Panc1 (cell line): Measurements from ENCODE around the gene WDR64. TPM values are rescaled to one million over a fixed set of nuclear protein-coding genes. Genes with fewer than 3 reads are reported as not detected.

Source experiments
- ATAC-seq: fragments of 200-7000 bp; cut with Tn5 transposase; 2 replicates; pipeline ENCODE4 v1.9.1; 2020; ENCODE audit warnings: mild to moderate bottlenecking, moderate library complexity
- BruUV-seq: library from RNA; stranded (reverse); fragments of 400-500 nt; replicated peaks from 2 replicates; lab custom pipeline; 2021; lab: Mats Ljungman, UMichigan
- CTCF ChIA-PET: fragments of 300-600 bp; sonication (Branson Sonifier 250); formaldehyde crosslinking; loops from one replicate; lab custom pipeline; 2022; ENCODE audit warnings: antibody characterized with exemption; lab: Charles Lee
- POLR2A ChIA-PET: fragments of 300-600 bp; sonication (Branson Sonifier 250); formaldehyde crosslinking; loops from one replicate; lab custom pipeline; 2022; ENCODE audit warnings: antibody characterized with exemption; lab: Charles Lee
- DNase-seq: peaks from one replicate; pipeline ENCODE4 v3.0.0-alpha.2; 2010; ENCODE audit warnings: low read depth, low spot score
- H3K27ac ChIP-seq: 2 replicates; pipeline ENCODE4 v1.5.1; 2011; ENCODE audit warnings: mild to moderate bottlenecking, low read length, inconsistent platforms
- H3K27me3 ChIP-seq: fragments of 200-500 bp; sonication (Bioruptor generic); 2 replicates; pipeline ENCODE4 v1.6.0; 2014; ENCODE audit warnings: low read length, inconsistent platforms; ENCODE audit not compliant: control insufficient read depth, insufficient read depth
- H3K36me3 ChIP-seq: fragments of 200-500 bp; sonication (Bioruptor generic); 2 replicates; pipeline ENCODE4 v1.5.1; 2014; ENCODE audit warnings: inconsistent platforms, mild to moderate bottlenecking, low read length, moderate library complexity; ENCODE audit not compliant: control insufficient read depth, insufficient read depth
- H3K4me1 ChIP-seq: 2 replicates; pipeline ENCODE4 v1.5.1; 2011; ENCODE audit warnings: inconsistent platforms, mild to moderate bottlenecking, low read length, moderate library complexity; ENCODE audit not compliant: control insufficient read depth, insufficient read depth
- H3K4me3 ChIP-seq, 2 experiments: 2 replicates each; pipeline ENCODE4 v1.5.1; 2011 to 2012; ENCODE audit warnings: low read depth in 2 of 2, low read length in 2 of 2, mild to moderate bottlenecking in 2 of 2, inconsistent platforms in 1 of 2, moderate library complexity in 1 of 2
- H3K9me3 ChIP-seq: fragments of 200-500 bp; sonication (Bioruptor generic); 2 replicates; pipeline ENCODE4 v1.5.1; 2014; ENCODE audit warnings: low read depth, mild to moderate bottlenecking, inconsistent platforms, low read length, moderate library complexity; ENCODE audit not compliant: control insufficient read depth, insufficient read depth
- CTCF ChIP-seq: fragments of 450-650 bp; IDR thresholded peaks from 2 replicates; pipeline ENCODE4 v1.5.1; 2017; ENCODE audit warnings: mild to moderate bottlenecking
- POLR2AphosphoS5 ChIP-seq: IDR thresholded peaks from 2 replicates; pipeline ENCODE4 v1.6.1; 2012; ENCODE audit warnings: mild to moderate bottlenecking, low read depth, low read length, moderate library complexity
- REST ChIP-seq, 2 experiments: IDR thresholded peaks; 2 replicates each; pipeline ENCODE4 v1.6.1; 2011 to 2012; ENCODE audit warnings: low read depth in 2 of 2, control low read depth in 1 of 2, low read length in 1 of 2, mild to moderate bottlenecking in 1 of 2, moderate library complexity in 1 of 2; ENCODE audit not compliant: insufficient read depth in 1 of 2
- SIN3A ChIP-seq: IDR thresholded peaks from 2 replicates; pipeline ENCODE4 v1.6.1; 2012; ENCODE audit warnings: low read depth, mild to moderate bottlenecking, low read length, moderate library complexity, borderline replicate concordance; ENCODE audit not compliant: insufficient read depth
- TCF7L2 ChIP-seq: IDR thresholded peaks from 2 replicates; pipeline ENCODE4 v1.6.1; 2011; ENCODE audit warnings: mild to moderate bottlenecking, low read depth, low read length, inconsistent platforms
- in situ Hi-C: cut with HindIII; loops from 2 replicates; pipeline ENCODE4 v1.10.0; 2016; ENCODE audit warnings: low sequenced_read_pairs, low pct_unique_long_range_greater_than_20kb
- intact Hi-C: fragments of 100-400 bp; cut with micrococcal nuclease; formaldehyde crosslinking; loops from one replicate; pipeline ENCODE4 v1.10.0; 2022; ENCODE audit not compliant: unreplicated experiment
- total RNA-seq: library from RNA; stranded (reverse); gene quantifications from one replicate; pipeline ENCODE4 v1.2.1, GENCODE V29; 2021; ENCODE audit not compliant: unreplicated experiment

WDR64 gene
- total RNA-seq, 1 experiment from 2014 or later = not detected

DNA sequence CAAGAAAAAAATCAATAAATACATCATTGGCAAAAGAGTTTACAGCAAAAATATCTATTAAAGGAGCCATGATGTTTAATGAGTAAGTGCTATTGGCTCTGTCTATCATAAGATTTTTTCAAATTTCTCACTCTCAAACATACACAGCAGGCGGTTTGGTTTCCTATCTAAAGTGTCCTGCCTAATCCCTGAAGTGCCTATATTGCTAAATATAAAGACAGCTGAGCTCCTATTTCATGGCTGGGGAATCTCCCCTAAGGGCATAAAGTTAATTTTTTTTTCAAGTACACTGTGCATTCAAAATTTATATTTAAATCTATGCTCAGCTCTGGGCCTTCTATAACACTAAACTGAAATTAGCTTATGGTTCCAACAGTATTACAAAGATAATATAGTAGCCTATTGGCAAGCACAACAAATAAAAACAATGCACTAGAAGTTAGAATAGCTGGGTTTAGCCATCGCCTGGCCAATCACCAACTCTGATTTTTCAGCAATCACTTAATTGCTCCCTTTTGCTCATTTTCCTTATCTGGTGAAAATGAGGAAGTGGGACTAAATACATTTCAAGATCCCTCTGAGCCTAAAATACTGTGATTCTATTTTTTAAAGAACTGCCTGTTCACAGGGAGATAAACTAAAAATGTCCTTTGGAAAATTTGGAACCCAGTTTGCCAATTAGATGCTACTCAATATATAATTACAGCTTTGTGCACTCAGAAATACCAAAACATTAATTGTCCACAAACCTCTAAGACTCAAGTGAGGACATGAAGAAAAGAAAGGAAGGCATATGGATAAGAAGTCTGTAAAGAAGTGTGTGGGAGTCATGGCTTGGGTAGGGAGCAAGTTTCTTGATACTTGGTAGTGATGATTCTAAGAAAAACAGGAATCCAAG, 62.5 kb downstream of the WDR64 start:
- DNase-seq (no peak), ATAC-seq (no peak)
- no peaks in the 10 kb centered on the region for H3K9me3 ChIP-seq
- intact Hi-C loops (no loop called here), in situ Hi-C loops (no loop called here)
- H3K4me3 ChIP-seq = no peak overlapping the region
- no TSS peak for BruUV-seq
- TF ChIP-seq CTCF = no peak
- POLR2A ChIA-PET = no interaction called here
- H3K4me1 ChIP-seq = no peaks in the 10 kb centered on the region
- CTCF ChIA-PET = interaction anchor here (0.6 kb wide), 1 partner anchor 103 kb away, joined by 7 read pairs; no protein-coding TSS in a partner anchor
- no peaks in the 10 kb centered on the region for H3K36me3 ChIP-seq
- H3K27ac ChIP-seq = no peak overlapping the region
- no peaks in the 10 kb centered on the region for H3K27me3 ChIP-seq

DNA sequence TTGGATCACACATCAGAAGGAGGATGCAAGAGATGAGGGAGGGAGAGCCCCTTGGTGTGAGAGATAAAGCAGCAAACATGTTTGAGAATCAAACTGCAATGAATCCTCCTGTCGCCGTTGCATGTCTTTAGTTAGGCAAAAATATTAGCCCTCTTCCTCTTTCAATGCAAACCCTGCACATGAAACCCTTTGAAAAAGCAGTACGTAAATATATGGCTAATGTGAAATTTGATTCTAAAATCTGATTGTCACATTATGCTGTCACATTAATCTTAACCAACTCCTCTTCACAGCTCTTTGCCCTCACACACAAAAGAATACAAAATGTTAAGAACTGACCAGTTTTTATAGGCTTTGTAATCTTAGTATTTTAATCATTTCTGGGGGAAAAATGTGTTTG, 63.4 kb downstream of the WDR64 start:
- ATAC-seq (no peak), DNase-seq (no peak)
- BruUV-seq = no TSS peak
- H3K4me1 ChIP-seq = no peaks in the 10 kb centered on the region
- intact Hi-C loops (no loop called here), in situ Hi-C loops (no loop called here)
- ChIA-PET POLR2A (interaction anchor here (0.6 kb wide), 1 partner anchor 100 kb away, joined by 6 read pairs; no protein-coding TSS in a partner anchor), CTCF (interaction anchor here (0.6 kb wide), 1 partner anchor 26 kb away, joined by 3 read pairs; no protein-coding TSS in a partner anchor)
- no peaks in the 10 kb centered on the region for H3K9me3 ChIP-seq
- H3K4me3 ChIP-seq = no peak overlapping the region
- TF ChIP-seq POLR2AphosphoS5 (no peak), TCF7L2 (no peak), CTCF (no peak), REST (IDR thresholded peaks at IDR 0.05; ENCODE audit: insufficient read depth in 1 of 2, low read depth in 2 of 2, low read length in 1 of 2) (no peak), SIN3A (no peak)
- H3K27ac ChIP-seq = no peak overlapping the region
- no peaks in the 10 kb centered on the region for H3K36me3 ChIP-seq
- no peaks in the 10 kb centered on the region for H3K27me3 ChIP-seq
